ENCODE data around the gene ZNF831.

The ZNF831 gene

GRCh38 chr20:59141818-59142581, 21.6 kb upstream of the ZNF831 start:
- peak; percentile 36 for DNase-seq (ENCODE audit: low read depth)

DNA sequence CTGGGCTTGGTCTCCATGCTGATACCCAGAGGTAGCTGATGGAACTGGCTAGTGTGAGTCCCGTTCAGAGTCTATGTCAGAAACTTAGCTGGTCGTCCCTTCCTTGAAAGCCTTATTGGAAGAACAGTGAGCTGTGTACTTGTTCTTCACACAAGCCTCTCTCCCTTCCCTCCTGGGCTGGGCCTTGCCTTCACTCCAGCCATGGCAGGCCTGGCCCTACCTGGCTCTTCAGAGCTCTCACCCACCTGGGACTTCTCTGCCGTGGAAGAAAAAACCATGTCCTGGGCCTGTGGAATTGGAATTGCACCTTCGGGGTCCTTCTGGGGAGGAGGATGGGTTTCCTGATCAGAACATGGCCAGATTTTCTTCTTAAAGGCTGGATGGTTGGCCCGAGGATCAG, 20.3 kb upstream of the ZNF831 start:
- DNase-seq (ENCODE audit: low read depth), result no peak

DNA sequence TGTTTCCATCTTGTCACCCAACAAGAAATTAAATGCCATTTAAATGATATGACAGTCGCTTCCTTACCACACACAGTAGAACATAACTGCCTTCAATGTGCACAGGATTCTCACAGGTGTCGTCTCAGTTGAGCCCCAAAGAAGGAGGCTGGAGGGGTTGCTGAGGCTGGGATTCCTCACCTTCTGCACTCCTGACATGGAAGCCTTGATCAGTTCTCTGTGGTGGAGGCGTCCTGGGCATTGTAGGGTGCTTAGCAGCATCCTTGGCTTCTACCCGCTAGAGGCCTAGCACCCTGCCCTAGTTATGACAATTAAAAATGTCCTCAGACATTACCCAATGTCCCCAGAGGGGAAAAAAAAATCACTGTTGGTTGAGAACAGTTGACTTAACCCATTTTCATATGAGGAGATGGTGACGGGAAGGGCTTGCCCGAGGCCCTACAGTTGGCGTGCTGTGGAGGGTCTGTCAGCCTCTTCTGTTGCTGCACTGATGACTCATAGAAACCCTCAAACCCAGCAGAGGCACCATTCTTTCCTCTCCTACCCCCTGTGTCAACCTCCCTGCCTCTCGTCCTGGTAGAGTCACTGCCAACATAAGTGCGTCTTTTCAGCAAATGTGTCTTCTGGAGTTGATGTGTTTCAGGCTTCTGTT, 19.3 kb upstream of the ZNF831 start:
- no peak for DNase-seq (ENCODE audit: low read depth)

GRCh38 chr20:59144831-59145196, 18.8 kb upstream of the ZNF831 start:
- DNase-seq (ENCODE audit: low read depth), result no peak

DNA sequence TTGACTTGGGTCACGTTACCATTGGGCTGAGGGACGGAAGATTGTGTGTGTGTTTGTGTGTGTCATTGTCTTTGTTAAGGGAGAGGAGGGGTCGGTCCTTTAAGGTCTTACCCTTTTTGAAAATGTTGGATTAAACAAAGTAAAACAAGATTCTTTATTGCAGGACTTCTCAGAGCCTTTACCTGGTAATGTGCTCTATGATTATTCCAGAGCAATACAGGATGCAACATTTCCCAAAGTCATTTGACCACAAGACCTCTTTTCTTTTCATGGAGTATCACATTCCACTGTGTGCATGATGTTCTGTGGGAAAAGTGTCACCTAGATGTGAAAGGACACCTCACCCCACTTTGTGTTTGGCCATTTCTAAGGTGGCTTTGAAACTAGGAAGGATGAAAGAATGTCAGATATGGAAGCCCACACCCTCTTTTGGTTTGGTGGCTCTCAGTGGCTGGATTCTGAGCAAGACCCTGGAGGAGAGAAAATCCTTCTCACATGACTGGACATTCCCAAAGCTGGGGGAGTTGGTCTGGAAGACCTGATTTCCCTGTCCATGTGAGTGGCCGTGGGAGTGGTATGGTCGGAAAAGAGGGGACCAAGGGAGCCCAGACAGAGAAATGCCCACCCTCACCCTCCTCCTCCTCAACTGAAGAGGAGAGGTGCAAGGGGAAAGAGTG, 18.2 kb upstream of the ZNF831 start:
- no peak for DNase-seq (ENCODE audit: low read depth)

GRCh38 chr20:59145924-59146779, 17.5 kb upstream of the ZNF831 start:
- no peak for DNase-seq (ENCODE audit: low read depth)

DNA sequence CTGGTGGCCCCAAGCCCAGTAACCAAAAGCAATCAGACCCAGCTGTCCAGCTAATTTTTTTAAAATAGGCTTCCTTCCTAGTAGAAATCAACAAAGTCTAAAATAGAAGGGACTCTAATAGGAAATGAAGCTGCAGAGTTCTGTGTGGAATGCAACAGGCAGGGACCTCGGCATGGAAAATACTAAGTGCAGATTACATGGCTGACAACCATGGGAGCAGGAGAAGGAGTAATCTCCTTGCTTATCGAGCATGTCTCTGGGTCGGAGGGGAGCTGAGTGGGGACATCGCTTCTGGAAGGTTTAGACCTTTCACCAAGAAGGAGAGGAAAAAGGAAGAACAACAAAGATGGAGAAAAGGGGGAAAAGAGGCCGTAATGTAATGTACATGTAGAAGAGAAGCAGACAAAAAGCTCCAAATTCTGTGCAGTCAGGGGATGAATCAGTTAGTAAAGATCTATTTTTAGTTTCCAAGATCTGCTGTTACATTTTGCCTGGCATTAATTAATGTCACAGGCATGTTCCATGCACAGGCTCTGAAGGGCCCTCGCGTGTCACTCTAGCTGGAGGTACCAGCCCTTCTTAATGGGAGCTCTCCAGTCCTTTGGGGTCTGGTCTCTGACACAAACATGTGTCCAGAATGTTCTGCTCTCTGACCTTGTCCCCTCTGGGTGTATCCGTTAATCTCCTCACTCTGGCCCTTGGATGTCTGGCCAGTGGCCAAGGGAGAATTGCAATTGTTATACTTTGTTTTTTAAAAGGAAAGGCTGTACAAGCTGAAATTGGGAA, 16.6 kb upstream of the ZNF831 start:
- no peak for DNase-seq (ENCODE audit: low read depth)

DNA sequence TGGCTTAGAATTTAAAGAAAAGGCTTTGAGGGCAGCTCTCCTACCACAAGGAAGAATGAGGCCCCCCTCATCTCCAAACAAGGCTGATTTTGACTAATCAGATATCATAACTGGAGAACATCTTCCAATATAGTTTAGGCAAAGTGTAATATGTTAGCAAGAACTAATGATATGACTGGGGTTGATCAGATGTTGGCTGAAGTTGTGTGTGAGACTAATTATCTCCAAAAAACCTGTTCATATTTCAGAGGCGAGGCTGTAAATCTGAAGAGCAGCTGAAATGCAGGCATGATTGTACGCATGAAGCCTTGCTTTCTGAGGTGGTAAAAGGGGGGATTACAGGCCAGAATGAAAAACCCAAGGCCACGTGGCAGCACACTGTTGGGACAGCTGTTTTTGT, 16.0 kb upstream of the ZNF831 start:
- no peak for DNase-seq (ENCODE audit: low read depth)

GRCh38 chr20:59148701-59149493, 14.7 kb upstream of the ZNF831 start:
- DNase-seq (ENCODE audit: low read depth), result no peak

DNA sequence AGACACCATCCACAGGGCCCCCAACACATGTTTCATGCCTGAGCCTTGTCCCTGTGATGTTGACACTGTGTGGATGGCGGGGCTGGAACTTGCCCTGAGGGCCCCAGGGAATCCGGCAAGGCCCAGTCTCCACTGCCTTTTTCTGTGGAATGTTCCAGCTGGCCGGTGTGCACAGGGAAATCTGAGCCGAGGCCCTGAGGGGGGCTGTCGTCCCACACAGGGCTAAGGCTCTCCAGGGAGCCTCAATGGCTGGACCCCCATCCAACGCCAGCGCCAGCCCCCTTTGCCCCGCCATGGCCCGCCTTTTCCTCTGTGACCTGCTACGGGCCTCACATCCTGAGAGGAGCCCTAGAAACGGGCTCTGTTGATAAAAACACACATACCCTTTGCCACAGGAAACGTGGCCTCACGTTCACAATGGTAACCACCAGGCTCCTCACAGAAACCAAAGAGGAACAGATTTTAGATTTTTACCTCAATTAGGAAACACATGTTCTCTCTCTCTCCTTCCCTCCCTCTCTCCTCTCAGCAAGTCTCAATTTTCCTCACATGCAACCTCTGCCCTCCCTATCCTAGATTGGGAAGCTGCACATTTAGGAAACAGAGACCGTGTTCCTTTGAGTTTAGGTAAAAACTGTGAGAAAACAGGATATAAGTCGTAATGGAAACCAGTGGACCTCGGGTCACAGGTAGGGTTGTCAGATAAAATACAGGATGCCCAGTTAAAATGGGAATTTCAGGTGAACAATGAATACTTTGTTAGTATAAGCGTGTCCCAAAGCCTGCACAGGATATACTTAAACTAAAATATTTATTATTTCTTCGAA, 13.7 kb upstream of the ZNF831 start:
- no peak for DNase-seq (ENCODE audit: low read depth)

- DNase-seq (ENCODE audit: low read depth), result no peak
These were observed 12.8 kb upstream of the ZNF831 start for GRCh38 chr20:59150821-59151251.

DNA sequence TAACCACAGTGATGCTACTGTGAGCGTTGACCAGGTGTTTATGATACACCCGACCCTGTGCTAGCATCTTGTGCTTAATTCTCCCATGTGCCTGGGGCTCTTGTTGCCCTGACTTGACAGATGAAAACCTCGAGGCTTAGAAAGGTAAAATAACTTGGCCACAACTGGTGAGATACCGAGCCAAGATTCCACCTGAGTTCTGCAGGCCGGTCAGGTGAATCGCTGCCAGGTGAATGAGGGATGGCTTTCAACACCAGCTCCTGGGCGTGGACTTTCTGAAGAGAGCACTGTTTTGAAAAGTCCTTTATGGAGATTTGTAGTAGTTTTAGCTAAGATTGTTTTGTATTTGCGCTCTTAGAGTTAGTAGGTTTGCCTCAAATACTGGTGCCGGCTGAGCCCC, 12.2 kb upstream of the ZNF831 start:
- no peak for DNase-seq (ENCODE audit: low read depth)

- no peak for DNase-seq (ENCODE audit: low read depth)
These were observed 11.8 kb upstream of the ZNF831 start for GRCh38 chr20:59151820-59152219.

DNA sequence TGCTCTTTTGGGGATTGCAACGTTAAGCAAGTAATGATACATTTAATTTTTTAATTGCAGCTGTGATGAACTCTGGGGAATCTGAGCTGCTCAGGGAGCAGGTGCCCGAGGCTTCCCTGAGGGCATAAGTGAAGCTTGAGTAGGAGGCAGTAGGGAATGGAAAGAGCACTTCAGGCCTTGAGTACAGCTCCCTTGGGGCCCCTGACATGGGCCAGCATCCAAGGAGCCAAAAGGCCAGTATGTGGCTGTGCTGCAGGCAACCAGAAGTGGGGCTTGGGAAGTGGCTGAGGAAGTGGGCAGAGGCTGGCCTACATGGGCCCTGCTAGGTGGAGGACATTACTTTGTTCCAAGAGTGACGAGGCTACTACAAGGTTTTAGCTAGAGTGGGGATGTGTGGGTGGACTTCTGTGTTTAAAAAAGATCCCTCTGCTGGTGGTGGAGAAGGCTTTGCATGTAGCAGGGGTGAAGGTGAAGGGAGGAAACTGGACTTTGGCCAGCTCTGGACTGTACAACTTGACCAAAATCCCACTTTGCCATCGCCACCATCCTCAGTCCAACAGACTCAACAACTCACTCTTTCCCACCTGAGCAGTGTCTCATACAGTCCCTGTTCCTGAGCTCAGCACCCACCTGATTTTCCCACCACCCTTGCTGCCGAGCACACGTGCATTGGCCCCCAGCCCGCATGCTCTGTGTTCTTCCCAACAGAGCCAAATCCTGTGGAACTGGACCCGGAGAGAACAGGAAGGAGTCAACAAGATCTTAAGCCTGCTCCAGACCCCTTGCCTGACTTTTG, 10.9 kb upstream of the ZNF831 start:
- DNase-seq (ENCODE audit: low read depth), result no peak

GRCh38 chr20:59153355-59153681, 10.3 kb upstream of the ZNF831 start:
- no peak for DNase-seq (ENCODE audit: low read depth)

GRCh38 chr20:59153832-59154231, 9.8 kb upstream of the ZNF831 start:
- DNase-seq (ENCODE audit: low read depth), result no peak

GRCh38 chr20:59154317-59155013, 9.2 kb upstream of the ZNF831 start:
- DNase-seq (ENCODE audit: low read depth), result no peak

- DNase-seq (ENCODE audit: low read depth), result no peak
These were observed 6.6 kb upstream of the ZNF831 start for GRCh38 chr20:59157064-59157463.

Data from ELR (cell line).